Amniotic stem cell (primary cell): Measurements from ENCODE around the gene DDTL.

Experiments used
- DNase-seq: peaks from one replicate; lab custom pipeline; 2025; lab: John Stamatoyannopoulos, UW

Gene DDTL

GRCh38 chr22:24006207-24006913, 39.7 kb downstream of the DDTL start:
- no peak for DNase-seq

- DNase-seq: no peak
Observed at GRCh38 chr22:24006914-24007214, 40.2 kb downstream of the DDTL start.

GRCh38 chr22:24007253-24008021, 40.7 kb downstream of the DDTL start:
- DNase-seq: no peak

GRCh38 chr22:24008022-24008283, 41.3 kb downstream of the DDTL start:
- DNase-seq: no peak

GRCh38 chr22:24008381-24009226, 41.9 kb downstream of the DDTL start:
- no peak for DNase-seq

GRCh38 chr22:24009227-24010017, 42.7 kb downstream of the DDTL start:
- no peak for DNase-seq

- DNase-seq: no peak
Observed at GRCh38 chr22:24010018-24010391, 43.3 kb downstream of the DDTL start.

GRCh38 chr22:24011735-24012068, 45.0 kb downstream of the DDTL start:
- DNase-seq: no peak

GRCh38 chr22:24016156-24016555, 49.5 kb downstream of the DDTL start:
- no peak for DNase-seq

GRCh38 chr22:24021304-24021703, 54.6 kb downstream of the DDTL start:
- no peak for DNase-seq
